ENCODE results near the gene CARMIL1.

Gene CARMIL1

GRCh38 chr6:25278914-25279747 lies at the start of gene CARMIL1:
TSS of gene CARMIL1 (plus strand) at chr6:25279374. CDS start at chr6:25279796, 422 bp downstream.
- Histone ChIP-seq H3K27me3 (ENCODE audit: low read depth, low read length) (no peaks in the 10 kb centered on the region), H3K4me1 (ENCODE audit: control insufficient read depth in 1 of 2, insufficient read depth in 2 of 2, low read length in 2 of 2) (peaks cover 0 to 18% of the 10 kb centered on the region in 2 donors), H3K27ac (ENCODE audit: low read length) (peak within 1 kb of the TSS; percentile 59), H3K36me3 (ENCODE audit: control insufficient read depth in 1 of 2, insufficient read depth in 2 of 2, low read length in 2 of 2) (no peaks in the 10 kb centered on the region), H3K4me3 (ENCODE audit: low read depth in 1 of 2, low read length in 2 of 2) (peak within 1 kb of the TSS; percentile 83 to 86), H3K9me3 (ENCODE audit: control insufficient read depth in 1 of 2, low read length in 2 of 2) (no peaks in the 10 kb centered on the region)

GRCh38 chr6:25229671-25230321 lies 49.4 kb upstream of the CARMIL1 start:
- Histone ChIP-seq H3K27me3 (ENCODE audit: low read depth, low read length) (no peaks in the 10 kb centered on the region), H3K9me3 (ENCODE audit: control insufficient read depth in 1 of 2, low read length in 2 of 2) (no peaks in the 10 kb centered on the region), H3K4me1 (ENCODE audit: control insufficient read depth in 1 of 2, insufficient read depth in 2 of 2, low read length in 2 of 2) (no peaks in the 10 kb centered on the region), H3K36me3 (ENCODE audit: control insufficient read depth in 1 of 2, insufficient read depth in 2 of 2, low read length in 2 of 2) (no peaks in the 10 kb centered on the region), H3K27ac (ENCODE audit: low read length) (no peak overlapping the region), H3K4me3 (ENCODE audit: low read depth in 1 of 2, low read length in 2 of 2) (no peak overlapping the region)

- no peaks in the 10 kb centered on the region for H3K4me1 ChIP-seq (ENCODE audit: control insufficient read depth in 1 of 2, insufficient read depth in 2 of 2, low read length in 2 of 2)
- no peaks in the 10 kb centered on the region for H3K27me3 ChIP-seq (ENCODE audit: low read depth, low read length)
- no peak overlapping the region for H3K27ac ChIP-seq (ENCODE audit: low read length)
- no peaks in the 10 kb centered on the region for H3K36me3 ChIP-seq (ENCODE audit: control insufficient read depth in 1 of 2, insufficient read depth in 2 of 2, low read length in 2 of 2)
- no peak overlapping the region for H3K4me3 ChIP-seq (ENCODE audit: low read depth in 1 of 2, low read length in 2 of 2)
- no peaks in the 10 kb centered on the region for H3K9me3 ChIP-seq (ENCODE audit: control insufficient read depth in 1 of 2, low read length in 2 of 2)
Observed at GRCh38 chr6:25232479-25232878, 46.7 kb upstream of the CARMIL1 start.

- Histone ChIP-seq H3K27me3 (ENCODE audit: low read depth, low read length) (no peaks in the 10 kb centered on the region), H3K9me3 (ENCODE audit: control insufficient read depth in 1 of 2, low read length in 2 of 2) (no peaks in the 10 kb centered on the region), H3K36me3 (ENCODE audit: control insufficient read depth in 1 of 2, insufficient read depth in 2 of 2, low read length in 2 of 2) (no peaks in the 10 kb centered on the region), H3K27ac (ENCODE audit: low read length) (no peak overlapping the region), H3K4me1 (ENCODE audit: control insufficient read depth in 1 of 2, insufficient read depth in 2 of 2, low read length in 2 of 2) (no peaks in the 10 kb centered on the region), H3K4me3 (ENCODE audit: low read depth in 1 of 2, low read length in 2 of 2) (no peak overlapping the region)
Observed at GRCh38 chr6:25233226-25233625, 45.9 kb upstream of the CARMIL1 start.

- Histone ChIP-seq H3K4me3 (ENCODE audit: low read depth in 1 of 2, low read length in 2 of 2) (no peak overlapping the region), H3K27ac (ENCODE audit: low read length) (no peak overlapping the region), H3K36me3 (ENCODE audit: control insufficient read depth in 1 of 2, insufficient read depth in 2 of 2, low read length in 2 of 2) (no peaks in the 10 kb centered on the region), H3K27me3 (ENCODE audit: low read depth, low read length) (no peaks in the 10 kb centered on the region), H3K9me3 (ENCODE audit: control insufficient read depth in 1 of 2, low read length in 2 of 2) (no peaks in the 10 kb centered on the region), H3K4me1 (ENCODE audit: control insufficient read depth in 1 of 2, insufficient read depth in 2 of 2, low read length in 2 of 2) (peaks cover 0 to 6% of the 10 kb centered on the region in 2 donors)
Observed at GRCh38 chr6:25237579-25237978, 41.6 kb upstream of the CARMIL1 start.

GRCh38 chr6:25239059-25239458 lies 40.1 kb upstream of the CARMIL1 start:
- no peak overlapping the region for H3K4me3 ChIP-seq (ENCODE audit: low read depth in 1 of 2, low read length in 2 of 2)
- no peaks in the 10 kb centered on the region for H3K9me3 ChIP-seq (ENCODE audit: control insufficient read depth in 1 of 2, low read length in 2 of 2)
- no peak overlapping the region for H3K27ac ChIP-seq (ENCODE audit: low read length)
- no peaks in the 10 kb centered on the region for H3K36me3 ChIP-seq (ENCODE audit: control insufficient read depth in 1 of 2, insufficient read depth in 2 of 2, low read length in 2 of 2)
- no peaks in the 10 kb centered on the region for H3K27me3 ChIP-seq (ENCODE audit: low read depth, low read length)
- peaks cover 0 to 6% of the 10 kb centered on the region in 2 donors for H3K4me1 ChIP-seq (ENCODE audit: control insufficient read depth in 1 of 2, insufficient read depth in 2 of 2, low read length in 2 of 2)

- no peaks in the 10 kb centered on the region for H3K9me3 ChIP-seq (ENCODE audit: control insufficient read depth in 1 of 2, low read length in 2 of 2)
- H3K36me3 ChIP-seq (ENCODE audit: control insufficient read depth in 1 of 2, insufficient read depth in 2 of 2, low read length in 2 of 2) = no peaks in the 10 kb centered on the region
- peaks cover 0 to 6% of the 10 kb centered on the region in 2 donors for H3K4me1 ChIP-seq (ENCODE audit: control insufficient read depth in 1 of 2, insufficient read depth in 2 of 2, low read length in 2 of 2)
- H3K4me3 ChIP-seq (ENCODE audit: low read depth in 1 of 2, low read length in 2 of 2) = no peak overlapping the region
- no peak overlapping the region for H3K27ac ChIP-seq (ENCODE audit: low read length)
- H3K27me3 ChIP-seq (ENCODE audit: low read depth, low read length) = no peaks in the 10 kb centered on the region
Observed at GRCh38 chr6:25239498-25239897, 39.7 kb upstream of the CARMIL1 start.

- H3K27ac ChIP-seq (ENCODE audit: low read length) = no peak overlapping the region
- H3K9me3 ChIP-seq (ENCODE audit: control insufficient read depth in 1 of 2, low read length in 2 of 2) = no peaks in the 10 kb centered on the region
- H3K36me3 ChIP-seq (ENCODE audit: control insufficient read depth in 1 of 2, insufficient read depth in 2 of 2, low read length in 2 of 2) = no peaks in the 10 kb centered on the region
- no peaks in the 10 kb centered on the region for H3K27me3 ChIP-seq (ENCODE audit: low read depth, low read length)
- peaks cover 0 to 6% of the 10 kb centered on the region in 2 donors for H3K4me1 ChIP-seq (ENCODE audit: control insufficient read depth in 1 of 2, insufficient read depth in 2 of 2, low read length in 2 of 2)
- no peak overlapping the region for H3K4me3 ChIP-seq (ENCODE audit: low read depth in 1 of 2, low read length in 2 of 2)
Observed at GRCh38 chr6:25242567-25242966, 36.6 kb upstream of the CARMIL1 start.

GRCh38 chr6:25244865-25245264 lies 34.3 kb upstream of the CARMIL1 start:
- Histone ChIP-seq H3K9me3 (ENCODE audit: control insufficient read depth in 1 of 2, low read length in 2 of 2) (no peaks in the 10 kb centered on the region), H3K27ac (ENCODE audit: low read length) (no peak overlapping the region), H3K4me1 (ENCODE audit: control insufficient read depth in 1 of 2, insufficient read depth in 2 of 2, low read length in 2 of 2) (no peaks in the 10 kb centered on the region), H3K27me3 (ENCODE audit: low read depth, low read length) (no peaks in the 10 kb centered on the region), H3K36me3 (ENCODE audit: control insufficient read depth in 1 of 2, insufficient read depth in 2 of 2, low read length in 2 of 2) (no peaks in the 10 kb centered on the region), H3K4me3 (ENCODE audit: low read depth in 1 of 2, low read length in 2 of 2) (no peak overlapping the region)

GRCh38 chr6:25248123-25248522 lies 31.1 kb upstream of the CARMIL1 start:
- no peaks in the 10 kb centered on the region for H3K36me3 ChIP-seq (ENCODE audit: control insufficient read depth in 1 of 2, insufficient read depth in 2 of 2, low read length in 2 of 2)
- H3K27me3 ChIP-seq (ENCODE audit: low read depth, low read length) = no peaks in the 10 kb centered on the region
- no peak overlapping the region for H3K27ac ChIP-seq (ENCODE audit: low read length)
- no peaks in the 10 kb centered on the region for H3K9me3 ChIP-seq (ENCODE audit: control insufficient read depth in 1 of 2, low read length in 2 of 2)
- H3K4me1 ChIP-seq (ENCODE audit: control insufficient read depth in 1 of 2, insufficient read depth in 2 of 2, low read length in 2 of 2) = no peaks in the 10 kb centered on the region
- H3K4me3 ChIP-seq (ENCODE audit: low read depth in 1 of 2, low read length in 2 of 2) = no peak overlapping the region

GRCh38 chr6:25249133-25249532 lies 30.0 kb upstream of the CARMIL1 start:
- Histone ChIP-seq H3K27me3 (ENCODE audit: low read depth, low read length) (no peaks in the 10 kb centered on the region), H3K4me1 (ENCODE audit: control insufficient read depth in 1 of 2, insufficient read depth in 2 of 2, low read length in 2 of 2) (no peaks in the 10 kb centered on the region), H3K4me3 (ENCODE audit: low read depth in 1 of 2, low read length in 2 of 2) (no peak overlapping the region), H3K36me3 (ENCODE audit: control insufficient read depth in 1 of 2, insufficient read depth in 2 of 2, low read length in 2 of 2) (no peaks in the 10 kb centered on the region), H3K9me3 (ENCODE audit: control insufficient read depth in 1 of 2, low read length in 2 of 2) (no peaks in the 10 kb centered on the region), H3K27ac (ENCODE audit: low read length) (no peak overlapping the region)
